ENCODE results near the gene VWA3B. TPM values are rescaled to one million over a fixed set of nuclear protein-coding genes. Genes with fewer than 3 reads are reported as not detected.

Gene VWA3B
- total RNA-seq, 1 experiment from 2014 or later: not detected

DNA sequence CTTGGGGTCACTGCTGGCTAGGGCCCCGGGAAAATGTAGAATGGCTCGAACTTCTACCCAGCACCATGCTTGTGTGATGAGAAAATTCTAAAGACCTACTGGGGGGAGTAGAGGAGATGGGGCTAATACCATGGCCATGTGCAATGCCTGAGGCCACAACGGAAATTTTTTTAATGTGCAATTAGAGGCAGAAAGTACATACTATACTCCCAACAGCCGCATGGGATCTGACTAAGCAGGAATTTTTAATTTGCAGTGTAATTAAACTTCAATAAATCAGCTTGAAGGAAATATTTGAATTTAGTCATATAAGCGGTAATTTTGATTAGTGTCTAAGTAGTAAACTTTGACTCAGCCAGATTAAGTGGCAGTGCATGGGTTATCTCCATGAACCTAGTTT lies 206.1 kb downstream of the VWA3B start:
- no peaks in the 10 kb centered on the region for H3K36me3 Mint-ChIP-seq (ENCODE audit: insufficient read depth, unreplicated experiment)
- no peak overlapping the region for H3K4me3 Mint-ChIP-seq (ENCODE audit: low read depth, unreplicated experiment)
- DNase-seq: no peak
- peaks cover 3% of the 10 kb centered on the region for H3K9me3 Mint-ChIP-seq (ENCODE audit: low read depth, unreplicated experiment)
- H3K27me3 Mint-ChIP-seq (ENCODE audit: unreplicated experiment): peaks cover 50% of the 10 kb centered on the region
- no peak overlapping the region for H3K27ac Mint-ChIP-seq (ENCODE audit: unreplicated experiment)
- CTCF ChIA-PET: no interaction called here
- intact Hi-C loops (cut with micrococcal nuclease; ENCODE audit: unreplicated experiment): no loop called here
- no TSS peak for BruUV-seq (replicated peaks)
- TF ChIP-seq, protein P1, sequence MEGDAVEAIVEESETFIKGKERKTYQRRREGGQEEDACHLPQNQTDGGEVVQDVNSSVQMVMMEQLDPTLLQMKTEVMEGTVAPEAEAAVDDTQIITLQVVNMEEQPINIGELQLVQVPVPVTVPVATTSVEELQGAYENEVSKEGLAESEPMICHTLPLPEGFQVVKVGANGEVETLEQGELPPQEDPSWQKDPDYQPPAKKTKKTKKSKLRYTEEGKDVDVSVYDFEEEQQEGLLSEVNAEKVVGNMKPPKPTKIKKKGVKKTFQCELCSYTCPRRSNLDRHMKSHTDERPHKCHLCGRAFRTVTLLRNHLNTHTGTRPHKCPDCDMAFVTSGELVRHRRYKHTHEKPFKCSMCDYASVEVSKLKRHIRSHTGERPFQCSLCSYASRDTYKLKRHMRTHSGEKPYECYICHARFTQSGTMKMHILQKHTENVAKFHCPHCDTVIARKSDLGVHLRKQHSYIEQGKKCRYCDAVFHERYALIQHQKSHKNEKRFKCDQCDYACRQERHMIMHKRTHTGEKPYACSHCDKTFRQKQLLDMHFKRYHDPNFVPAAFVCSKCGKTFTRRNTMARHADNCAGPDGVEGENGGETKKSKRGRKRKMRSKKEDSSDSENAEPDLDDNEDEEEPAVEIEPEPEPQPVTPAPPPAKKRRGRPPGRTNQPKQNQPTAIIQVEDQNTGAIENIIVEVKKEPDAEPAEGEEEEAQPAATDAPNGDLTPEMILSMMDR (IDR thresholded peaks at IDR 0.05; ENCODE audit: unreplicated experiment): no peak
- no peaks in the 10 kb centered on the region for H3K4me1 Mint-ChIP-seq (ENCODE audit: low read depth, unreplicated experiment)

DNA sequence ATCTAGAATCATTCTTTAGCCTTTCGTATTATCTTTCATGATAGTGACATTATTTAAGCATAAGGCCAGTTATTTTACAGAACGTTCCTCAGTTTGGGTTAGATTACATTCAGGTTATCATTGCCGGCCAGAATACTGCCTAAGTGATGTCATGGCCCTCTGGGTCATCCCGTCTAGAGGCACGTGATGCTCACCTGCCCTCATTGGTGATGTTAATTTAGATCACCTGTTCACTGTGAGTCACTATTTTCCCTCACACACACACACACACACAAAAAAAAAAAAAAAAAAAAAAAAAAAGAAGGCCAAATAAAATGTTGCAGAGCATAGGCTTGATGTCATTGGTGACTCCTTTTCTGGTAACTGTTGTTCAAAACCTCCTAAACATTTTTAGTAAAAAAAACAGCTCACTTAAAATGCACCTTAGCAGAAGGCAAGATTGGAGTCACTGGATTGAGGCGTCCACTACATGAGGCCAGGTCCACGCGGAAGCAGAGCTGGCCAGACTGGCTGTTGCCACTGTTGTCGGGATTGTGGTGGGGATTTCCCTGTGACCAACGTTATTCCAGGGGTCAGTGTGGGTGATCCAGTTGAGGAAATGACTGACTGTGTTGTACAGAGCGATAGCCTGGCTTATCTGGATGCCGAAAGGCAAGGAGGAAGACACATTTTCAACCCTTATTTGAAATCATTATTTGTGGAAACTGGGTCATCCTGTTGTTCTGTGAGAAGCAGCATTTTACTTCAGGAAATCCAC lies 207.1 kb downstream of the VWA3B start:
- Mint-ChIP-seq H3K27ac (ENCODE audit: unreplicated experiment) (no peak overlapping the region), H3K4me3 (ENCODE audit: low read depth, unreplicated experiment) (no peak overlapping the region), H3K36me3 (ENCODE audit: insufficient read depth, unreplicated experiment) (no peaks in the 10 kb centered on the region), H3K4me1 (ENCODE audit: low read depth, unreplicated experiment) (no peaks in the 10 kb centered on the region), H3K9me3 (ENCODE audit: low read depth, unreplicated experiment) (peaks cover 3% of the 10 kb centered on the region), H3K27me3 (ENCODE audit: unreplicated experiment) (peaks cover 57% of the 10 kb centered on the region)
- intact Hi-C loops (cut with micrococcal nuclease; ENCODE audit: unreplicated experiment): no loop called here
- TF ChIP-seq, protein P1 (IDR thresholded peaks at IDR 0.05; ENCODE audit: unreplicated experiment): no peak
- BruUV-seq (replicated peaks): no TSS peak
- CTCF ChIA-PET: interaction anchor here (0.7 to 1.0 kb wide), 2 partner anchors 25 to 176 kb away, joined by 4 to 5 read pairs; no protein-coding TSS in a partner anchor
- no peak for DNase-seq

- H3K4me3 Mint-ChIP-seq (ENCODE audit: low read depth, unreplicated experiment): no peak overlapping the region
- DNase-seq: no peak
- intact Hi-C loops (cut with micrococcal nuclease; ENCODE audit: unreplicated experiment): no loop called here
- H3K27me3 Mint-ChIP-seq (ENCODE audit: unreplicated experiment): peaks cover 61% of the 10 kb centered on the region
- H3K36me3 Mint-ChIP-seq (ENCODE audit: insufficient read depth, unreplicated experiment): no peaks in the 10 kb centered on the region
- H3K27ac Mint-ChIP-seq (ENCODE audit: unreplicated experiment): no peak overlapping the region
- TF ChIP-seq, protein P1 (IDR thresholded peaks at IDR 0.05; ENCODE audit: unreplicated experiment): no peak
- peaks cover 3% of the 10 kb centered on the region for H3K9me3 Mint-ChIP-seq (ENCODE audit: low read depth, unreplicated experiment)
- no TSS peak for BruUV-seq (replicated peaks)
- H3K4me1 Mint-ChIP-seq (ENCODE audit: low read depth, unreplicated experiment): no peaks in the 10 kb centered on the region
- CTCF ChIA-PET: interaction anchor here (0.7 to 1.0 kb wide), 2 partner anchors 26 to 176 kb away, joined by 4 to 5 read pairs; no protein-coding TSS in a partner anchor
Observed at GRCh38 chr2:98294711-98295110, 207.7 kb downstream of the VWA3B start.

DNA sequence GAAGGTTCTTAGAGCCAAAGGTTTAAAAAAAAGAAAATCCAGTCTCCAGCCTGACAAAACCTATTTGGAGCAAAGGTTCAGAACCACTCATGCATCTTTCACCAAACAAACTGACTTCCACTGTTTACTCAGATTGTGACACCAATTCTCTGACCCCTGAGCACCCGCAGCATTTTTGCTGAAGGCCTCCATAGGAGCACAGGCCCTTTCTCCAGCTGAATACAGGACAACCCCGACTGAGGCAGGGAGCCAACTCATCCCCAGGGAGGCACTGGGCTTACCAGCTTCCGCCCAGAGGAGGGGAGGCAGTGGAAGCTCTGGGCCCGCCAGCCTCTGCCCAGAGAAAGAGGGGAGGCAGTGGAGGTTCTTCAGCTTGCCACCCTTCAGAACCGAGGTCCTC lies 208.3 kb downstream of the VWA3B start:
- H3K9me3 Mint-ChIP-seq (ENCODE audit: low read depth, unreplicated experiment): no peaks in the 10 kb centered on the region
- H3K27me3 Mint-ChIP-seq (ENCODE audit: unreplicated experiment): peaks cover 61% of the 10 kb centered on the region
- no peak for DNase-seq
- no peak overlapping the region for H3K27ac Mint-ChIP-seq (ENCODE audit: unreplicated experiment)
- no peaks in the 10 kb centered on the region for H3K36me3 Mint-ChIP-seq (ENCODE audit: insufficient read depth, unreplicated experiment)
- H3K4me1 Mint-ChIP-seq (ENCODE audit: low read depth, unreplicated experiment): no peaks in the 10 kb centered on the region
- TF ChIP-seq, protein P1 (IDR thresholded peaks at IDR 0.05; ENCODE audit: unreplicated experiment): no peak
- BruUV-seq (replicated peaks): no TSS peak
- H3K4me3 Mint-ChIP-seq (ENCODE audit: low read depth, unreplicated experiment): no peak overlapping the region
- CTCF ChIA-PET: no interaction called here
- intact Hi-C loops (cut with micrococcal nuclease; ENCODE audit: unreplicated experiment): no loop called here
